Measurements from ENCODE around the gene KRT5. TPM values are rescaled to one million over a fixed set of nuclear protein-coding genes. Genes with fewer than 3 reads are reported as not detected.
"Not testable (repeated sequence)": the region's sequence is repeated elsewhere in the genome, so short reads cannot be mapped to it uniquely, and the experiment has no call there.

KRT5 gene
- polyA plus RNA-seq, 3 donors: 0.04 TPM; not detected in 2

DNA sequence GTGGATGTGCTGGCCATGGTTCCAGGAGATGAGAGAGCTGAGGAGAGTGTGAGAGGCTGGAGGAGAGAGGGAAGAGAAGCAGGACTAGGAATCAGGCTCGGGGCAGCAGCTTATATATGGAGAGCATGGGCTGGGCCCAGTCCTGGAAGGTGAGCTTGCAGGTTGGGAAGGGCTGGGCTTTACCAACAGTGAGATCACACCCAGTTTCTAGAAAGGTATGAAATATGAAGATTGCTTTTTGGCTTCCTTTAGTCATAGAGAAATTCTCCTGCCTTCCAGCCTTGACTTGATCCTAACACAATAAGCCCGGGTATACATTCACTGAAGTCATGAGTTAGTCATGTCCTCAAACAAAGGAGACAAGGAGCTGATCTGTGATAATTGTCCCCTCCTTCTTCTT, 27.0 kb downstream of the KRT5 start, which contains the start of gene KRT6A:
TSS of gene KRT6A (minus strand) at position 86 of the 400 bp plus-strand sequence. CDS start at position 17, 69 bp downstream.
- no peak within 1 kb of the TSS for H3K4me3 ChIP-seq (replicated peaks in 1 of 3; ENCODE audit: low read depth in 2 of 3, low read length in 3 of 3)

GRCh38 chr12:52492405-52492804, 27.8 kb downstream of the KRT5 start:
- peaks cover 7 to 15% (median 15%) of the 10 kb centered on the region in 3 donors for H3K27me3 Mint-ChIP-seq (ENCODE audit: low read depth in 3 of 3)
- H3K4me2 ChIP-seq (replicated peaks; ENCODE audit: extremely low read depth, low read length, poor library complexity, severe bottlenecking); H3K9ac ChIP-seq (ENCODE audit: insufficient read depth, low read length, poor library complexity, severe bottlenecking); H3K27ac Mint-ChIP-seq; H3K79me2 ChIP-seq (ENCODE audit: insufficient read depth, low read length); DNase-seq; H3K36me3 ChIP-seq (replicated peaks in 1 of 2; ENCODE audit: control insufficient read depth in 1 of 2, insufficient read depth in 2 of 2, low read length in 2 of 2); intact Hi-C loops (cut with micrococcal nuclease); H3K9me3 Mint-ChIP-seq; H3K27ac ChIP-seq (ENCODE audit: low read depth in 1 of 2, low read length in 2 of 2); H3K27me3 ChIP-seq (ENCODE audit: control insufficient read depth in 2 of 2, insufficient read depth in 2 of 2, low read length in 2 of 2); H3K4me3 Mint-ChIP-seq; H3K36me3 Mint-ChIP-seq; H3K9me3 ChIP-seq (replicated peaks in 1 of 2; ENCODE audit: control insufficient read depth in 1 of 2, insufficient read depth in 1 of 2, low read length in 2 of 2); H2AFZ ChIP-seq (ENCODE audit: insufficient read depth, low read depth, low read length, poor library complexity, severe bottlenecking); H4K20me1 ChIP-seq (ENCODE audit: insufficient read depth, low read length); H3K4me3 ChIP-seq (replicated peaks in 1 of 3; ENCODE audit: low read depth in 2 of 3, low read length in 3 of 3): not testable (repeated sequence)
- 100% methylated on average over 3 of the region's 6 CpGs for WGBS (ENCODE audit: insufficient coverage)
- peaks cover 20% of the 10 kb centered on the region for H3K4me1 Mint-ChIP-seq
- peaks cover 9 to 18% of the 10 kb centered on the region in 2 donors for H3K4me1 ChIP-seq (ENCODE audit: control insufficient read depth in 1 of 2, insufficient read depth in 2 of 2, low read length in 2 of 2)

More for the DNA sequence above, 27.0 kb downstream of the KRT5 start, which contains the start of gene KRT6A:
- no peaks in the 10 kb centered on the region for H3K9me3 ChIP-seq (replicated peaks in 1 of 2; ENCODE audit: control insufficient read depth in 1 of 2, insufficient read depth in 1 of 2, low read length in 2 of 2)
- no peaks in the 10 kb centered on the region for H3K79me2 ChIP-seq (ENCODE audit: insufficient read depth, low read length)
- Mint-ChIP-seq H3K36me3 (no peaks in the 10 kb centered on the region), H3K27ac (peak within 1 kb of the TSS in 1 of 7 donors; percentile 36), H3K4me1 (peaks cover 20% of the 10 kb centered on the region), H3K4me3 (peak within 1 kb of the TSS in 1 of 2 donors; percentile 23), H3K9me3 (peaks cover 0 to 2% (median 0%) of the 10 kb centered on the region in 7 donors), H3K27me3 (ENCODE audit: low read depth in 3 of 3) (peaks cover 8 to 17% (median 14%) of the 10 kb centered on the region in 3 donors)
- H3K27me3 ChIP-seq (ENCODE audit: control insufficient read depth in 2 of 2, insufficient read depth in 2 of 2, low read length in 2 of 2): no peaks in the 10 kb centered on the region
- DNase-seq: no peak
- intact Hi-C loops (cut with micrococcal nuclease): no loop called here
- 100% methylated on average over 1 of the region's 2 CpGs for WGBS (ENCODE audit: insufficient coverage)
- H3K9ac ChIP-seq (ENCODE audit: insufficient read depth, low read length, poor library complexity, severe bottlenecking): no peak within 1 kb of the TSS
- no peaks in the 10 kb centered on the region for H3K36me3 ChIP-seq (replicated peaks in 1 of 2; ENCODE audit: control insufficient read depth in 1 of 2, insufficient read depth in 2 of 2, low read length in 2 of 2)
- no peak within 1 kb of the TSS for H2AFZ ChIP-seq (ENCODE audit: insufficient read depth, low read depth, low read length, poor library complexity, severe bottlenecking)
- peaks cover 9 to 18% of the 10 kb centered on the region in 2 donors for H3K4me1 ChIP-seq (ENCODE audit: control insufficient read depth in 1 of 2, insufficient read depth in 2 of 2, low read length in 2 of 2)
- H3K27ac ChIP-seq (ENCODE audit: low read depth in 1 of 2, low read length in 2 of 2): no peak within 1 kb of the TSS
- TF ChIP-seq CTCF (IDR thresholded peaks at IDR 0.05): no peak
- no peak within 1 kb of the TSS for H3K4me2 ChIP-seq (replicated peaks; ENCODE audit: extremely low read depth, low read length, poor library complexity, severe bottlenecking)
- no peaks in the 10 kb centered on the region for H4K20me1 ChIP-seq (ENCODE audit: insufficient read depth, low read length)

DNA sequence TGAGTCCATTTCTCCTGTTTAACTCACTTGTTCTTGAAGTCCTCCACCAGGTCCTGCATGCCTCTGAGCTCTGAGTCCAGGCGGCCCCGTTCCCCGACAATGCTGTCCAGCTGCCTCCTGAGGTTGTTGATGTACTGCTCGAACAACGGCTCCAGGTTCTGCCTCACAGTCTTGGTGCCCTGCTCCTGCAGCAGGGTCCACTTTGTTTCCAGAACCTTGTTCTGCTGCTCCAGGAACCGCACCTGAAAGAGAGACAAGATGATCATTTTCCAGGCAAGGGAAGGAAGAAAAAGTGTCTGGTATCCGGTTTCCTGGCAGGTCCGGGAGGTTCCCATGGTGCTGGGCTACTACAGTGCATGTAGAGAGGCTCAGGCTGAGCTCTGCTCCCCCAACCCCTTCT, 28.7 kb downstream of the KRT5 start:
- intact Hi-C loops (cut with micrococcal nuclease): not testable (repeated sequence)

More for the DNA sequence above, 28.7 kb downstream of the KRT5 start:
- H3K4me1 ChIP-seq (ENCODE audit: control insufficient read depth in 1 of 2, insufficient read depth in 2 of 2, low read length in 2 of 2): peaks cover 9 to 18% of the 10 kb centered on the region in 2 donors
- not testable (repeated sequence) for H3K9me3 Mint-ChIP-seq; H3K36me3 Mint-ChIP-seq; H3K9ac ChIP-seq (ENCODE audit: insufficient read depth, low read length, poor library complexity, severe bottlenecking); H3K4me3 ChIP-seq (replicated peaks in 1 of 3; ENCODE audit: low read depth in 2 of 3, low read length in 3 of 3); H3K9me3 ChIP-seq (replicated peaks in 1 of 2; ENCODE audit: control insufficient read depth in 1 of 2, insufficient read depth in 1 of 2, low read length in 2 of 2); H3K4me3 Mint-ChIP-seq; H3K27me3 ChIP-seq (ENCODE audit: control insufficient read depth in 2 of 2, insufficient read depth in 2 of 2, low read length in 2 of 2); H3K79me2 ChIP-seq (ENCODE audit: insufficient read depth, low read length); H3K27ac ChIP-seq (ENCODE audit: low read depth in 1 of 2, low read length in 2 of 2); H2AFZ ChIP-seq (ENCODE audit: insufficient read depth, low read depth, low read length, poor library complexity, severe bottlenecking); H3K4me2 ChIP-seq (replicated peaks; ENCODE audit: extremely low read depth, low read length, poor library complexity, severe bottlenecking); H4K20me1 ChIP-seq (ENCODE audit: insufficient read depth, low read length); DNase-seq; H3K36me3 ChIP-seq (replicated peaks in 1 of 2; ENCODE audit: control insufficient read depth in 1 of 2, insufficient read depth in 2 of 2, low read length in 2 of 2); H3K27ac Mint-ChIP-seq
- Mint-ChIP-seq H3K27me3 (ENCODE audit: low read depth in 3 of 3) (peaks cover 7 to 23% (median 15%) of the 10 kb centered on the region in 3 donors), H3K4me1 (peaks cover 20% of the 10 kb centered on the region)
- 89% methylated on average over 6 of the region's 8 CpGs for WGBS (ENCODE audit: insufficient coverage)

All from CD14-positive monocyte (primary cell).